H9 (cell line): Measurements from ENCODE around the gene ACER3. TPM values are rescaled to one million over a fixed set of nuclear protein-coding genes. Genes with fewer than 3 reads are reported as not detected.

ENCODE experiments used
- DNase-seq: peaks from one replicate; pipeline ENCODE4 v3.0.0-alpha.2; 2017
- H2AFZ ChIP-seq: one replicate; pipeline ENCODE4 v1.6.1; 2013; ENCODE audit warnings: mild to moderate bottlenecking, low read length, control low read depth, moderate library complexity
- H2AK5ac ChIP-seq: 2 replicates; pipeline ENCODE4 v1.6.1; 2013; ENCODE audit warnings: low read length, control low read depth, mixed read lengths; ENCODE audit not compliant: insufficient read length
- H2BK120ac ChIP-seq: one replicate; pipeline ENCODE4 v1.6.1; 2013; ENCODE audit warnings: low read depth, mild to moderate bottlenecking, low read length, control low read depth, inconsistent platforms; ENCODE audit not compliant: poor library complexity, severe bottlenecking
- H2BK12ac ChIP-seq: 2 replicates; pipeline ENCODE4 v1.6.1; 2013; ENCODE audit warnings: low read length, control low read depth, mixed read lengths, low read depth; ENCODE audit not compliant: insufficient read length
- H2BK15ac ChIP-seq: 2 replicates; pipeline ENCODE4 v1.6.1; 2013; ENCODE audit warnings: low read depth, low read length, control low read depth
- H2BK20ac ChIP-seq: one replicate; pipeline ENCODE4 v1.6.1; 2013; ENCODE audit warnings: low read depth, mild to moderate bottlenecking, low read length, control low read depth, inconsistent platforms; ENCODE audit not compliant: poor library complexity, severe bottlenecking
- H2BK5ac ChIP-seq: 2 replicates; pipeline ENCODE4 v1.6.1; 2013; ENCODE audit warnings: low read length, control low read depth, mixed read lengths; ENCODE audit not compliant: insufficient read length
- H3K14ac ChIP-seq: 2 replicates; pipeline ENCODE4 v1.6.1; 2013; ENCODE audit warnings: low read length, control low read depth; ENCODE audit not compliant: insufficient read depth
- H3K18ac ChIP-seq: 2 replicates; pipeline ENCODE4 v1.6.1; 2013; ENCODE audit warnings: low read depth, mild to moderate bottlenecking, mixed read lengths, low read length, control low read depth; ENCODE audit not compliant: insufficient read length
- H3K23ac ChIP-seq: 2 replicates; pipeline ENCODE4 v1.6.1; 2013; ENCODE audit warnings: low read length, control low read depth, mixed read lengths, low read depth; ENCODE audit not compliant: insufficient read length
- H3K23me2 ChIP-seq: 2 replicates; pipeline ENCODE4 v1.6.1; 2013; ENCODE audit warnings: low read depth, mild to moderate bottlenecking, mixed read lengths, low read length, control low read depth; ENCODE audit not compliant: insufficient read length, poor library complexity, severe bottlenecking
- H3K27ac ChIP-seq: 2 replicates; pipeline ENCODE4 v1.5.1; 2013; ENCODE audit warnings: low read length, control low read depth, mixed read lengths, low read depth; ENCODE audit not compliant: insufficient read length
- H3K27me3 ChIP-seq: 2 replicates; pipeline ENCODE4 v1.6.1; 2013; ENCODE audit warnings: low read length, control low read depth, inconsistent platforms; ENCODE audit not compliant: insufficient read depth
- H3K4ac ChIP-seq: 2 replicates; pipeline ENCODE4 v1.6.1; 2013; ENCODE audit warnings: low read depth, mild to moderate bottlenecking, control low read depth, inconsistent platforms, low read length, moderate library complexity
- H3K4me1 ChIP-seq: 2 replicates; pipeline ENCODE4 v1.6.1; 2013; ENCODE audit warnings: low read length, control low read depth, inconsistent platforms; ENCODE audit not compliant: insufficient read depth
- H3K4me2 ChIP-seq: 2 replicates; pipeline ENCODE4 v1.6.1; 2013; ENCODE audit warnings: low read length, control low read depth, mixed read lengths; ENCODE audit not compliant: insufficient read length, insufficient read depth
- H3K56ac ChIP-seq: 2 replicates; pipeline ENCODE4 v1.6.1; 2013; ENCODE audit warnings: low read depth, mild to moderate bottlenecking, mixed read lengths, low read length, control low read depth; ENCODE audit not compliant: insufficient read length
- H3K79me1 ChIP-seq: 2 replicates; pipeline ENCODE4 v1.6.1; 2013; ENCODE audit warnings: low read depth, mild to moderate bottlenecking, moderate library complexity, low read length, control low read depth, inconsistent platforms; ENCODE audit not compliant: insufficient read depth, poor library complexity, severe bottlenecking
- H3K79me2 ChIP-seq: 2 replicates; pipeline ENCODE4 v1.6.1; 2013; ENCODE audit warnings: low read length, control low read depth, inconsistent platforms; ENCODE audit not compliant: insufficient read depth
- H3K9ac ChIP-seq: 2 replicates; pipeline ENCODE4 v1.6.1; 2013; ENCODE audit warnings: low read length, control low read depth, mixed read lengths; ENCODE audit not compliant: insufficient read length; ENCODE audit errors: extremely low read depth
- H3K9me3 ChIP-seq: one replicate; pipeline ENCODE4 v1.6.1; 2013; ENCODE audit warnings: low read depth, low read length, inconsistent platforms; ENCODE audit not compliant: control insufficient read depth
- H3T11ph ChIP-seq: one replicate; pipeline ENCODE4 v1.6.1; 2013; ENCODE audit warnings: mild to moderate bottlenecking, low read length, control low read depth, inconsistent platforms
- H4K20me1 ChIP-seq: one replicate; pipeline ENCODE4 v1.6.1; 2013; ENCODE audit not compliant: control insufficient read depth, insufficient read length, insufficient read depth
- H4K5ac ChIP-seq: 2 replicates; pipeline ENCODE4 v1.6.1; 2013; ENCODE audit warnings: low read depth, mild to moderate bottlenecking, mixed read lengths, low read length, control low read depth; ENCODE audit not compliant: insufficient read length
- H4K8ac ChIP-seq: replicated peaks from 2 replicates; pipeline ENCODE4 v1.6.1; 2013; ENCODE audit warnings: low read length, control low read depth, mixed read lengths, low read depth; ENCODE audit not compliant: insufficient read length
- H4K91ac ChIP-seq: 2 replicates; pipeline ENCODE4 v1.6.1; 2013; ENCODE audit warnings: low read depth, mild to moderate bottlenecking, moderate library complexity, mixed read lengths, low read length, control low read depth; ENCODE audit not compliant: insufficient read length
- H3K27ac Mint-ChIP-seq, 3 experiments: 2 replicates in 2 of 3; 3 replicates in 1 of 3; pipeline ENCODE4 v1.8.0; 2020 to 2021; ENCODE audit warnings: mixed read lengths in 3 of 3, mild to moderate bottlenecking in 1 of 3, moderate library complexity in 1 of 3
- H3K27me3 Mint-ChIP-seq: 2 replicates; pipeline ENCODE4 v1.8.0; 2021; ENCODE audit warnings: low read depth, mild to moderate bottlenecking, moderate library complexity, mixed read lengths
- H3K36me3 Mint-ChIP-seq, 3 experiments: 2 replicates in 2 of 3; 3 replicates in 1 of 3; pipeline ENCODE4 v1.8.0; 2020 to 2021; ENCODE audit warnings: low read depth in 3 of 3, mixed read lengths in 3 of 3; ENCODE audit not compliant: insufficient read depth in 1 of 3
- H3K4me1 Mint-ChIP-seq, 2 experiments: 2 replicates each; pipeline ENCODE4 v1.8.0; 2020; ENCODE audit warnings: mixed read lengths in 2 of 2
- H3K4me3 Mint-ChIP-seq, 2 experiments: 2 replicates in 1 of 2; 3 replicates in 1 of 2; pipeline ENCODE4 v1.8.0; 2020 to 2021; ENCODE audit warnings: mild to moderate bottlenecking in 2 of 2, mixed read lengths in 2 of 2, moderate library complexity in 1 of 2
- H3K9me3 Mint-ChIP-seq, 2 experiments: 2 replicates in 1 of 2; 3 replicates in 1 of 2; pipeline ENCODE4 v1.8.0; 2020; ENCODE audit warnings: mild to moderate bottlenecking in 2 of 2, mixed read lengths in 2 of 2, moderate library complexity in 1 of 2
- WGBS: extraction: QIAGEN DNeasy Blood & Tissue Kit; methylation state at CpG from one replicate; pipeline ENCODE4 v1.1.7; 2013; ENCODE audit warnings: missing lambda C conversion rate, low lambda C conversion rate, mixed read lengths; ENCODE audit not compliant: insufficient read length; ENCODE audit errors: extremely low coverage; 5-methylcytosine and 5-hydroxymethylcytosine counted together
- total RNA-seq: library from RNA; stranded (reverse); gene quantifications from 2 replicates; pipeline ENCODE4 v1.2.1, GENCODE V29; 2021
- TF ChIP-seq, protein P1 (sequence below): fragments of 200-600 bp; sonication (generic); conservative IDR thresholded peaks from 3 replicates; pipeline ENCODE4 v1.8.0; 2021; ENCODE audit warnings: antibody characterized with exemption, mild to moderate bottlenecking

The ACER3 gene
- total RNA-seq, 1 experiment from 2014 or later, result 14.7 TPM

DNA sequence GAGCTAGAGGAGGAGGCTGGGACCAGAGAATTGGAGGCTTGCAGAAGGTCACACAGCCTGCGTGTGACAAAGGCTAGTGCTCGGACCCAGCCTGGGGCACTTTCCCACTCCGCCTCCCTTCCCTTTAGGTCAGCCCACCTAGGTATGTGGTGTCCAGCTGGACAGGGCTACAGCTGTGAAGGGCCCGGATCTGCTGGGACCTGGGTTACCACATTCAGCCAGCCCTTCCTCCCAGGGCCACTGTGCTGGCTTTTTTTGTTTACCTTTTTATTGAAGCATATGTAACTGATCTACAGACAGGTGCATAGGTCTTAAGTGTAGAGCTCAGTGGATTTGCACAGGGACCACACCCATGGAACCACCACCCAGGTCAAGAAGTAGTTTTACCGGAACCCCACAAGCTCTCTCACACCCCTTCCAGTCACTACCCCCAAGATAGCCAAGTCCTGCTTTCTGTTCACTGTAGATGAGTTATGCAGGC is 214.7 kb downstream of the ACER3 start:
- Mint-ChIP-seq H3K27ac (no peak overlapping the region), H3K4me3 (no peak overlapping the region), H3K4me1 (peaks cover 3 to 11% of the 10 kb centered on the region in 2 experiments; a peak in 3 of 4 replicates), H3K36me3 (peaks cover 0 to 3% (median 0%) of the 10 kb centered on the region in 3 experiments; a peak in 5 of 7 replicates), H3K9me3 (peaks cover 10 to 11% of the 10 kb centered on the region in 2 experiments; a peak in 4 of 5 replicates), H3K27me3 (no peaks in the 10 kb centered on the region)
- Histone ChIP-seq H3T11ph (no peak overlapping the region), H3K56ac (no peak overlapping the region), H4K5ac (no peak overlapping the region), H3K4ac (no peak overlapping the region), H3K14ac (no peak overlapping the region), H3K27ac (no peak overlapping the region), H4K8ac (no peak overlapping the region), H2AFZ (no peak overlapping the region), H3K79me1 (no peaks in the 10 kb centered on the region), H2BK5ac (no peak overlapping the region), H3K9me3 (no peaks in the 10 kb centered on the region), H2BK20ac (no peak overlapping the region), H3K4me2 (no peak overlapping the region), H2BK120ac (no peak overlapping the region), H3K27me3 (no peaks in the 10 kb centered on the region), H2BK12ac (no peak overlapping the region), H3K18ac (no peak overlapping the region), H4K20me1 (no peaks in the 10 kb centered on the region), H2BK15ac (no peak overlapping the region), H4K91ac (no peak overlapping the region), H3K4me1 (no peaks in the 10 kb centered on the region), H3K23ac (no peak overlapping the region), H3K23me2 (no peaks in the 10 kb centered on the region), H2AK5ac (no peak overlapping the region), H3K79me2 (no peaks in the 10 kb centered on the region), H3K9ac (no peak overlapping the region)
- no CpG with 5 or more reads among the region's 5 CpGs for WGBS
- no peak for DNase-seq
- TF ChIP-seq, protein P1, sequence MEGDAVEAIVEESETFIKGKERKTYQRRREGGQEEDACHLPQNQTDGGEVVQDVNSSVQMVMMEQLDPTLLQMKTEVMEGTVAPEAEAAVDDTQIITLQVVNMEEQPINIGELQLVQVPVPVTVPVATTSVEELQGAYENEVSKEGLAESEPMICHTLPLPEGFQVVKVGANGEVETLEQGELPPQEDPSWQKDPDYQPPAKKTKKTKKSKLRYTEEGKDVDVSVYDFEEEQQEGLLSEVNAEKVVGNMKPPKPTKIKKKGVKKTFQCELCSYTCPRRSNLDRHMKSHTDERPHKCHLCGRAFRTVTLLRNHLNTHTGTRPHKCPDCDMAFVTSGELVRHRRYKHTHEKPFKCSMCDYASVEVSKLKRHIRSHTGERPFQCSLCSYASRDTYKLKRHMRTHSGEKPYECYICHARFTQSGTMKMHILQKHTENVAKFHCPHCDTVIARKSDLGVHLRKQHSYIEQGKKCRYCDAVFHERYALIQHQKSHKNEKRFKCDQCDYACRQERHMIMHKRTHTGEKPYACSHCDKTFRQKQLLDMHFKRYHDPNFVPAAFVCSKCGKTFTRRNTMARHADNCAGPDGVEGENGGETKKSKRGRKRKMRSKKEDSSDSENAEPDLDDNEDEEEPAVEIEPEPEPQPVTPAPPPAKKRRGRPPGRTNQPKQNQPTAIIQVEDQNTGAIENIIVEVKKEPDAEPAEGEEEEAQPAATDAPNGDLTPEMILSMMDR, result no peak

Other genes starting within 250 kb of the ACER3 start
- 0.46 and 0.59 TPM in 2 replicates for gene LRRC32, start 190.2 kb upstream of the ACER3 start, total RNA-seq
- 25.4 and 27.4 TPM in 2 replicates for gene TSKU, start 77.6 kb upstream of the ACER3 start, total RNA-seq
- gene B3GNT6, start 173.5 kb downstream of the ACER3 start, total RNA-seq, result not detected in 2 replicates
- gene CAPN5, start 206.1 kb downstream of the ACER3 start, total RNA-seq, result 16.7 and 17.1 TPM in 2 replicates
- 0.86 TPM in 1 of 2 replicates, not detected in the other for gene OMP, start 241.9 kb downstream of the ACER3 start, total RNA-seq